SK-N-MC (cell line): ENCODE measurements around the gene PDE4B.

Experiments
- DNase-seq: peaks from one replicate; pipeline ENCODE4 v3.0.0-alpha.2; 2011; ENCODE audit warnings: low read depth, low spot score
- H3K27ac ChIP-seq: fragments of 200-600 bp; sonication (generic); 2 replicates; pipeline ENCODE4 v1.5.1; 2016; ENCODE audit warnings: mixed run types
- H3K36me3 ChIP-seq: fragments of 200-600 bp; sonication (generic); 2 replicates; pipeline ENCODE4 v1.6.1; 2017; ENCODE audit warnings: antibody characterized with exemption, low read length, mixed read lengths; ENCODE audit not compliant: insufficient read depth
- H3K4me3 ChIP-seq: fragments of 200-600 bp; sonication (generic); 2 replicates; pipeline ENCODE4 v1.5.1; 2016
- H3K9ac ChIP-seq: fragments of 200-600 bp; sonication (generic); 2 replicates; pipeline ENCODE4 v1.8.0; 2017; ENCODE audit warnings: mixed run types, mixed read lengths; ENCODE audit not compliant: insufficient read length
- H3K9me3 ChIP-seq: fragments of 200-600 bp; sonication (generic); 2 replicates; pipeline ENCODE4 v1.6.1; 2017; ENCODE audit warnings: low read depth, mild to moderate bottlenecking, antibody characterized with exemption, low read length, moderate library complexity, mixed read lengths
- EZH2 ChIP-seq: fragments of 200-600 bp; sonication (generic); IDR thresholded peaks from one replicate; pipeline ENCODE4 v1.6.1; 2017; ENCODE audit warnings: antibody characterized with exemption
- FOXP2 ChIP-seq: optimal IDR thresholded peaks from 2 replicates; pipeline ENCODE3; 2011; ENCODE audit warnings: mild to moderate bottlenecking, moderate library complexity; ENCODE audit not compliant: insufficient read depth; ENCODE audit errors: extremely low read length, control extremely low read depth
- POLR2AphosphoS5 ChIP-seq: IDR thresholded peaks from 2 replicates; pipeline ENCODE4 v1.6.1; 2012; ENCODE audit warnings: mild to moderate bottlenecking, low read depth, low read length, borderline replicate concordance

The PDE4B gene

GRCh38 chr1:66175098-66175497, 382.4 kb downstream of the PDE4B start:
- H3K27ac ChIP-seq: no peak overlapping the region
- TF ChIP-seq FOXP2 (no peak), EZH2 (no peak), POLR2AphosphoS5 (no peak)
- H3K36me3 ChIP-seq: no peaks in the 10 kb centered on the region
- DNase-seq: no peak
- no peaks in the 10 kb centered on the region for H3K9me3 ChIP-seq
- no peak overlapping the region for H3K9ac ChIP-seq
- no peak overlapping the region for H3K4me3 ChIP-seq

- Histone ChIP-seq H3K4me3 (no peak overlapping the region), H3K9ac (no peak overlapping the region), H3K27ac (no peak overlapping the region), H3K9me3 (no peaks in the 10 kb centered on the region), H3K36me3 (no peaks in the 10 kb centered on the region)
- TF ChIP-seq EZH2: no peak
- TF ChIP-seq POLR2AphosphoS5: no peak
- no peak for TF ChIP-seq FOXP2
- DNase-seq: no peak
Observed at GRCh38 chr1:66175581-66175980, 382.9 kb downstream of the PDE4B start.

- no peak overlapping the region; the same call in 1 of the 2 replicates for H3K27ac ChIP-seq
- H3K4me3 ChIP-seq: no peak overlapping the region; the same call in 1 of the 2 replicates
- DNase-seq: no peak
- H3K9ac ChIP-seq: no peak overlapping the region
- no peaks in the 10 kb centered on the region for H3K36me3 ChIP-seq
- H3K9me3 ChIP-seq: no peaks in the 10 kb centered on the region
- TF ChIP-seq EZH2: no peak
- no peak for TF ChIP-seq FOXP2
- no peak for TF ChIP-seq POLR2AphosphoS5
Observed at GRCh38 chr1:66176012-66176715, 383.5 kb downstream of the PDE4B start.

- TF ChIP-seq FOXP2 (no peak), POLR2AphosphoS5 (no peak), EZH2 (no peak)
- no peak overlapping the region for H3K27ac ChIP-seq
- H3K9ac ChIP-seq: no peak overlapping the region
- DNase-seq: no peak
- no peaks in the 10 kb centered on the region for H3K36me3 ChIP-seq
- no peaks in the 10 kb centered on the region for H3K9me3 ChIP-seq
- H3K4me3 ChIP-seq: no peak overlapping the region
Observed at GRCh38 chr1:66176832-66177231, 384.1 kb downstream of the PDE4B start.

- DNase-seq: no peak
- Histone ChIP-seq H3K36me3 (no peaks in the 10 kb centered on the region), H3K9me3 (no peaks in the 10 kb centered on the region), H3K27ac (no peak overlapping the region), H3K9ac (no peak overlapping the region), H3K4me3 (no peak overlapping the region)
- TF ChIP-seq EZH2 (no peak), FOXP2 (no peak), POLR2AphosphoS5 (no peak)
Observed at GRCh38 chr1:66177510-66177909, 384.8 kb downstream of the PDE4B start.

- no peak for TF ChIP-seq FOXP2
- no peak for TF ChIP-seq POLR2AphosphoS5
- no peak for TF ChIP-seq EZH2
- H3K9ac ChIP-seq: no peak overlapping the region
- H3K27ac ChIP-seq: no peak overlapping the region; the same call in 1 of the 2 replicates
Observed at GRCh38 chr1:66182026-66182425, 389.3 kb downstream of the PDE4B start.

GRCh38 chr1:66182551-66183178, 390.0 kb downstream of the PDE4B start:
- no peak for TF ChIP-seq POLR2AphosphoS5
- no peak for TF ChIP-seq EZH2
- TF ChIP-seq FOXP2: no peak
- H3K9ac ChIP-seq: no peak overlapping the region
- DNase-seq: peak; percentile 55
- no peaks in the 10 kb centered on the region for H3K9me3 ChIP-seq
- H3K27ac ChIP-seq: peak overlapping the region; percentile 75
- H3K4me3 ChIP-seq: peak overlapping the region; percentile 51
- no peaks in the 10 kb centered on the region for H3K36me3 ChIP-seq

More at GRCh38 chr1:66182026-66182425, 389.3 kb downstream of the PDE4B start:
- Histone ChIP-seq H3K36me3 (no peaks in the 10 kb centered on the region), H3K9me3 (no peaks in the 10 kb centered on the region), H3K4me3 (no peak overlapping the region)
- DNase-seq: no peak

GRCh38 chr1:66183400-66183799, 390.7 kb downstream of the PDE4B start:
- DNase-seq: no peak
- peak overlapping the region; percentile 75; the same call in 1 of the 2 replicates for H3K27ac ChIP-seq
- TF ChIP-seq FOXP2 (no peak), POLR2AphosphoS5 (no peak)

More at GRCh38 chr1:66183400-66183799, 390.7 kb downstream of the PDE4B start:
- H3K9ac ChIP-seq: no peak overlapping the region
- no peaks in the 10 kb centered on the region for H3K36me3 ChIP-seq
- no peak overlapping the region for H3K4me3 ChIP-seq
- H3K9me3 ChIP-seq: no peaks in the 10 kb centered on the region
